Globus pallidus (tissue), 1 donor: Measurements from ENCODE around the gene ACKR4.

ENCODE experiments used
- DNase-seq: peaks from one replicate; pipeline ENCODE4 v3.0.0-alpha.2; 2015; ENCODE audit warnings: low spot score

The ACKR4 gene

DNA sequence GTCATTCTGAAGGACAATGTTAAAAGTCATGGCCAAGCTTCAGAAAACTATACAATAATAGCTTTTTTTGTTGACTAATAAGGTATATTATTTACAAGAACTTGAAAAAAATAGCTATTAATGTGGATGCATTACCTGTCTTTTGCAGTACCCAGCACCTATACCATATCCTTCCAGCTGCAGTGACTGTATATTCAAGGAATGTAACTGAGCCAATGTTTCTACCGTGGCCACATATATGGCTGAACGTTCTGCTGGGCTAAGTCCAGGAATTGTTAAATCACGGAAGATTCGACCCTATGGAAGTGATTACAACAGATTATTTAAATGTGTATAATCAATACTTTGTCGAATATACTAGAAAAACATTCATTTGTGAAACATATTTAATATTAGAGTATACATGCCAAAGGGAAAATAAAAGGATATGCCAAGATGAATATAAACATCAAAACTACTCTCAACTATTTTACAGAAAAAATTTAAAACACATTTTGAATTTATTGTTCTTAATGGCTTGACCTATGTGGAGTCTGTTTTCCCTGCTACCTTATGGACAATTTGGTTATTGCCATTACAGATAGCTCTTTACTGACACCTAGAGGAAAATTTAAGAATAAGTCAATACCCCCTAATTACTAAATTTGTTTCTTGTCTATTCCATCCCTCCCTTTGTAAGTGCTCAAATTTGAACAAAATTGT, 44.9 kb downstream of the ACKR4 start:
- DNase-seq, result peak; percentile 29

DNA sequence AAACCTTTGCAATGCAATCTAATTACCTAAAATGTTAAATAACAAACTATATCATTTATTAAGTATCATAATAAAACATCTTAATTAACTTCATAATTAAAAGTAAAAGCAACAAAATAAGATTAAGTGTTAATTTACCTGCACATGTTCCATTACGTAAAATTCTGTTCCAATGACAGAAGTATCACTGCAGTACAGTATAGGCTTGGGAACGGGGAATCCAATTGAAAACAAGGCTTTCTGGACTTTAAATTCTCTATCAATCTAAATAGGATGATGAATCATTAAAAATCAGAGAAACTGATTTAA, 45.4 kb downstream of the ACKR4 start:
- no peak for DNase-seq

DNA sequence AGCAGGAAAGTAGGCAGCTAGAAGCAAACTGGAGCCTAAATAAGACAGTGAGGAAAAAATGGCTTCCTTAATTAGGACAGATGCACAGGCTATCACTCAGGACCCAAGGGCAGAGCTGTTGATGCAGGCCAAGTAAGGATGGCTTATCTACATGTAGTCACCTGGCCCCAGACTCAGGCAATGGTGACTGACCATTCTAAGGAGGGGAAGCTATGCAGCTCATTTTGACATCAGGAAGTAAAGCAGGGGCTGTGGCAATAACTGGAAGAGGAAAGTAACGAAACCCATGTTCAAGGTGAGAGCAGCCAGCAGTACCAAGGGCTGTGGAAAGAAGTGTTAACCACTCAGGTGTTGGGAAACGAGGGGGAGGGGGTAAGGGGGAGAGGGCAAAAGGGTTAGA, 46.3 kb downstream of the ACKR4 start:
- DNase-seq, result no peak

DNA sequence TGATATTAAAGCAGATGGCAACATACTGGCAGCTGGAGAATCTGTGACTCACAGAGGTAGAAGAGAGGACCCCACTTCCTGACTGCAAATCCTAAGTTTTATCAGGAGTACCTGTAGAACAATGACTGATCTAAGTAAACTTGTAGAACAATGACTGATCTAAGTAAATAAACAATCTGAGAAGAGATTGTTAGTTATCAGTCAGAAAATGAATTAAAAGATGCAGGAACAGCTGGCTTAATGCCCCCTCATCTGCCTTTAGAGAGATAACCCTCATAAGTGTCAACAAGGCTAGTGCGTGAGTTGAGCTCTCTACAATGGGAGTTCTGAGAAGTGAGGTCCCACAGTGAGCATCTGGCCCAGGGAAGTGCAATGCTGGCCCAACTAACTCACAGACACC, 48.0 kb downstream of the ACKR4 start:
- DNase-seq, result no peak

DNA sequence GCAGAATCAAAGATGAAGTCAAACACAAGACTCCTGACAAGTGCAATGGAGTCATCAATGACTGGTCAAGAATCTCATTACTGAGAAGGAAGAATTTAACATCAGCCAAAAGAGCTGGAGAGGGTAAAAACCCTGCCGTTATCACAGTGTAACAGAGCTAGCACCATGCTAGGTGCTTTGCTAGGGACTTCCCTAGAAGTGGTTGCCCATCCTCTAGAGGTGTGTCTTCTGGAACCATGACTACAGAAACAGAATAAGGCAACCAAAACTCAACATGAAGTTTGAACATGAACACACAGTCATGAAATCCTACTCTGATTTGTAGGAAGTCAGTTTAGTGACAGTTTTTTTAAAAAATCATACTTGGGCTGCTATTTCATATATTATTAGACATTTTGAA, 53.1 kb downstream of the ACKR4 start:
- DNase-seq, result no peak
